Keratinocyte (primary cell): Measurements from ENCODE around the gene PRELP. TPM values are rescaled to one million over a fixed set of nuclear protein-coding genes. Genes with fewer than 3 reads are reported as not detected.

Source experiments
- DNase-seq: peaks from one replicate; pipeline ENCODE4 v3.0.0-alpha.2; 2011; ENCODE audit warnings: low read depth, missing footprints, low spot score
- FAIRE-seq: peaks from 2 replicates; lab custom pipeline; 2011; peaks lifted over from hg19 to GRCh38; lab: Jason Lieb, UNC
- H2AFZ ChIP-seq: 2 replicates; pipeline ENCODE4 v1.6.0; 2012; ENCODE audit warnings: low read length, control low read depth, inconsistent platforms; ENCODE audit not compliant: control insufficient read depth
- H3K27ac ChIP-seq: 2 replicates; pipeline ENCODE4 v1.5.1; 2011; ENCODE audit warnings: low read length; ENCODE audit not compliant: control insufficient read depth, insufficient read depth
- H3K27me3 ChIP-seq: 3 replicates; pipeline ENCODE4 v1.6.0; 2011; ENCODE audit warnings: low read length; ENCODE audit not compliant: control insufficient read depth, insufficient read depth; ENCODE audit errors: extremely low read depth
- H3K36me3 ChIP-seq, 2 experiments: 2 replicates in 1 of 2; 3 replicates in 1 of 2; pipeline ENCODE4 v1.5.1; 2011; ENCODE audit warnings: low read length in 2 of 2, mild to moderate bottlenecking in 1 of 2; ENCODE audit not compliant: control insufficient read depth in 2 of 2, insufficient read depth in 2 of 2; ENCODE audit errors: extremely low read depth in 1 of 2
- H3K4me1 ChIP-seq: 3 replicates; pipeline ENCODE4 v1.5.1; 2011; ENCODE audit warnings: low read length; ENCODE audit not compliant: control insufficient read depth, insufficient read depth; ENCODE audit errors: extremely low read depth
- H3K4me2 ChIP-seq: 3 replicates; pipeline ENCODE4 v1.6.0; 2011; ENCODE audit warnings: low read depth, low read length; ENCODE audit not compliant: control insufficient read depth, insufficient read depth; ENCODE audit errors: extremely low read depth
- H3K4me3 ChIP-seq, 3 experiments: fragments of 200-600 bp in 1 of 3; sonication (generic) in 1 of 3; 2 replicates in 2 of 3; 3 replicates in 1 of 3; pipeline ENCODE4 v1.5.1; 2011 to 2016; ENCODE audit warnings: low read length in 3 of 3, mild to moderate bottlenecking in 3 of 3, control low read depth in 2 of 3, inconsistent platforms in 1 of 3, low read depth in 1 of 3, mixed read lengths in 1 of 3, mixed run types in 1 of 3, moderate library complexity in 1 of 3; ENCODE audit not compliant: control insufficient read depth in 2 of 3, insufficient read depth in 2 of 3; ENCODE audit errors: extremely low read depth in 1 of 3
- H3K79me2 ChIP-seq: 2 replicates; pipeline ENCODE4 v1.6.0; 2012; ENCODE audit warnings: low read length; ENCODE audit not compliant: control insufficient read depth, insufficient read depth
- H3K9ac ChIP-seq: 3 replicates; pipeline ENCODE4 v1.6.0; 2011; ENCODE audit warnings: low read length; ENCODE audit not compliant: control insufficient read depth, insufficient read depth; ENCODE audit errors: extremely low read depth
- H3K9me1 ChIP-seq: 3 replicates; pipeline ENCODE4 v1.6.0; 2011; ENCODE audit warnings: low read length; ENCODE audit not compliant: control insufficient read depth, insufficient read depth; ENCODE audit errors: extremely low read depth
- H3K9me3 ChIP-seq: 2 replicates; pipeline ENCODE4 v1.5.1; 2012; ENCODE audit warnings: low read depth, low read length; ENCODE audit not compliant: control insufficient read depth
- H4K20me1 ChIP-seq: 3 replicates; pipeline ENCODE4 v1.6.0; 2011; ENCODE audit warnings: low read length; ENCODE audit not compliant: control insufficient read depth, insufficient read depth; ENCODE audit errors: extremely low read depth
- CTCF ChIP-seq, 3 experiments: IDR thresholded peaks in 1 of 3; conservative IDR thresholded peaks in 1 of 3; optimal IDR thresholded peaks in 1 of 3; 2 replicates in 2 of 3; 3 replicates in 1 of 3; pipeline versions ENCODE3 to v1.5.1; 2011; ENCODE audit warnings: low read length in 3 of 3, mild to moderate bottlenecking in 3 of 3, moderate library complexity in 2 of 3, control low read depth in 1 of 3, inconsistent platforms in 1 of 3; ENCODE audit not compliant: insufficient read depth in 2 of 3; ENCODE audit errors: extremely low read depth in 1 of 3
- EZH2 ChIP-seq: IDR thresholded peaks from one replicate; pipeline ENCODE4 v1.6.1; 2012; ENCODE audit warnings: inconsistent platforms, mild to moderate bottlenecking, low read length, moderate library complexity
- dilution Hi-C: fragments of 300-500 bp; cut with MboI; formaldehyde crosslinking; loops from one replicate; pipeline ENCODE4 v1.7.0; 2020; ENCODE audit warnings: low sequenced_read_pairs; ENCODE audit not compliant: extremely low pct_ligation_motif_present
- polyA plus RNA-seq, 5 experiments: library from polyadenylated mRNA; depleted of rRNA in 3 of 5; stranded (reverse) in 3 of 5; stranded (forward) in 1 of 5; unstranded in 1 of 5; fragments of >200 nt; gene quantifications; 1 replicate in 1 of 5; 2 replicates in 3 of 5; 3 replicates in 1 of 5; pipeline versions ENCODE4 v1.2.1 to v1.2.3, GENCODE V29; 2011 to 2012; ENCODE audit warnings: missing spikeins in 2 of 5, low read depth in 1 of 5, low replicate concordance in 1 of 5

Gene PRELP
- polyA plus RNA-seq, 1 donor (not counting 4 experiments of a cell fraction or from before 2014, with no cell fraction given) = 0.01 TPM

GRCh38 chr1:203428981-203429599, 46.5 kb upstream of the PRELP start:
- Histone ChIP-seq H3K4me2 (no peak overlapping the region), H3K9me3 (no peaks in the 10 kb centered on the region), H4K20me1 (no peaks in the 10 kb centered on the region), H3K4me1 (no peaks in the 10 kb centered on the region), H3K36me3 (no peaks in the 10 kb centered on the region), H3K9me1 (no peaks in the 10 kb centered on the region), H2AFZ (no peak overlapping the region), H3K4me3 (no peak overlapping the region), H3K79me2 (no peaks in the 10 kb centered on the region), H3K27me3 (peaks cover 22% of the 10 kb centered on the region), H3K27ac (no peak overlapping the region), H3K9ac (no peak overlapping the region)
- no peak for FAIRE-seq
- TF ChIP-seq EZH2 = no peak
- no peak for TF ChIP-seq CTCF (optimal IDR thresholded peaks at IDR 0.05 in 1 of 3, IDR thresholded peaks at IDR 0.05 in 1 of 3, conservative IDR thresholded peaks at IDR 0.05 in 1 of 3; ENCODE audit: extremely low read depth in 1 of 3, insufficient read depth in 2 of 3, low read length in 3 of 3)
- dilution Hi-C loops = no loop called here
- no peak for DNase-seq

- Histone ChIP-seq H3K27me3 (peaks cover 14% of the 10 kb centered on the region), H3K36me3 (no peaks in the 10 kb centered on the region), H3K9me1 (no peaks in the 10 kb centered on the region), H3K4me1 (no peaks in the 10 kb centered on the region), H3K4me2 (no peak overlapping the region), H3K9me3 (no peaks in the 10 kb centered on the region), H3K4me3 (no peak overlapping the region), H3K27ac (no peak overlapping the region), H3K79me2 (no peaks in the 10 kb centered on the region), H3K9ac (no peak overlapping the region), H2AFZ (no peak overlapping the region), H4K20me1 (no peaks in the 10 kb centered on the region)
- DNase-seq (no peak), FAIRE-seq (no peak)
- TF ChIP-seq EZH2 (no peak), CTCF (optimal IDR thresholded peaks at IDR 0.05 in 1 of 3, IDR thresholded peaks at IDR 0.05 in 1 of 3, conservative IDR thresholded peaks at IDR 0.05 in 1 of 3; ENCODE audit: extremely low read depth in 1 of 3, insufficient read depth in 2 of 3, low read length in 3 of 3) (no peak)
- dilution Hi-C loops = no loop called here
Observed at GRCh38 chr1:203435615-203436014, 40.0 kb upstream of the PRELP start.
